HG03575 (cell line): ENCODE measurements around the gene PPP1R1C.

Experiments used
- ATAC-seq: cut with Tn5 transposase; IDR thresholded peaks from one replicate; pipeline ENCODE4 v1.9.1; 2021; ENCODE audit not compliant: unreplicated experiment, insufficient number of reproducible peaks, low FRiP score; ENCODE audit errors: extremely low read depth

The PPP1R1C gene

GRCh38 chr2:182081602-182082260 is 96.1 kb downstream of the PPP1R1C start:
- ATAC-seq, result no peak

GRCh38 chr2:182088681-182089320 is 103.1 kb downstream of the PPP1R1C start:
- ATAC-seq, result no peak

GRCh38 chr2:182090486-182090885 is 104.8 kb downstream of the PPP1R1C start:
- ATAC-seq, result no peak

GRCh38 chr2:182097571-182098164 is 112.0 kb downstream of the PPP1R1C start:
- ATAC-seq, result no peak

- no peak for ATAC-seq
Observed at GRCh38 chr2:182098648-182099047, 113.0 kb downstream of the PPP1R1C start.

- ATAC-seq, result no peak
Observed at GRCh38 chr2:182101263-182101662, 115.6 kb downstream of the PPP1R1C start.

- ATAC-seq, result no peak
Observed at GRCh38 chr2:182103526-182103925, 117.9 kb downstream of the PPP1R1C start.

GRCh38 chr2:182110347-182110746 is 124.7 kb downstream of the PPP1R1C start:
- no peak for ATAC-seq

GRCh38 chr2:182113334-182113733 is 127.7 kb downstream of the PPP1R1C start:
- ATAC-seq, result no peak

- no peak for ATAC-seq
Observed at GRCh38 chr2:182115258-182115657, 129.6 kb downstream of the PPP1R1C start.

GRCh38 chr2:182116774-182117173 is 131.1 kb downstream of the PPP1R1C start:
- ATAC-seq, result no peak

GRCh38 chr2:182117196-182117595 is 131.5 kb downstream of the PPP1R1C start:
- ATAC-seq, result no peak

- ATAC-seq, result no peak
Observed at GRCh38 chr2:182128821-182129707, 143.4 kb downstream of the PPP1R1C start.

GRCh38 chr2:182132605-182133004 is 147.0 kb downstream of the PPP1R1C start:
- ATAC-seq, result no peak

- no peak for ATAC-seq
Observed at GRCh38 chr2:182133195-182133891, 147.7 kb downstream of the PPP1R1C start.

GRCh38 chr2:182134201-182134600 is 148.5 kb downstream of the PPP1R1C start:
- no peak for ATAC-seq

GRCh38 chr2:182142062-182142461 is 156.4 kb downstream of the PPP1R1C start:
- ATAC-seq, result no peak

GRCh38 chr2:182144041-182144775 is 158.6 kb downstream of the PPP1R1C start:
- ATAC-seq, result no peak
